A673 (cell line): ENCODE data around the gene LGALS14. TPM values are rescaled to one million over a fixed set of nuclear protein-coding genes. Genes with fewer than 3 reads are reported as not detected.

Source experiments
- BruUV-seq: library from RNA; stranded (reverse); fragments of 400-500 nt; replicated peaks from 2 replicates; lab custom pipeline; 2021; lab: Mats Ljungman, UMichigan
- CTCF ChIA-PET: fragments of 300-600 bp; sonication (Branson Sonifier 250); formaldehyde crosslinking; loops from one replicate; lab custom pipeline; 2022; ENCODE audit warnings: antibody characterized with exemption; lab: Charles Lee
- POLR2A ChIA-PET: fragments of 300-600 bp; sonication (Branson Sonifier 250); formaldehyde crosslinking; loops from one replicate; lab custom pipeline; 2022; ENCODE audit warnings: antibody characterized with exemption; ENCODE audit not compliant: low non-redundant PET; lab: Charles Lee
- DNase-seq: peaks from one replicate; pipeline ENCODE4 v3.0.0-alpha.2; 2015; ENCODE audit warnings: low spot score
- H3K27ac ChIP-seq: fragments of 200-600 bp; sonication (generic); 2 replicates; pipeline ENCODE4 v1.5.1; 2016; ENCODE audit warnings: mixed run types, low read depth, mild to moderate bottlenecking, mixed read lengths, antibody characterized with exemption, low read length; ENCODE audit not compliant: poor library complexity, severe bottlenecking
- H3K27me3 ChIP-seq: fragments of 200-600 bp; sonication (generic); replicated peaks from 2 replicates; pipeline ENCODE4 v1.6.1; 2017; ENCODE audit warnings: mixed run types, low read depth, mild to moderate bottlenecking, mixed read lengths, antibody characterized with exemption, low read length; ENCODE audit not compliant: insufficient read depth, poor library complexity
- H3K36me3 ChIP-seq: fragments of 200-600 bp; sonication (generic); 2 replicates; pipeline ENCODE4 v1.6.1; 2016; ENCODE audit warnings: mixed run types, mild to moderate bottlenecking, mixed read lengths, antibody characterized with exemption, low read length; ENCODE audit not compliant: insufficient read depth, poor library complexity, severe bottlenecking
- H3K4me1 ChIP-seq: fragments of 200-600 bp; sonication (generic); 2 replicates; pipeline ENCODE4 v1.6.1; 2017; ENCODE audit warnings: mixed run types, mild to moderate bottlenecking, mixed read lengths, antibody characterized with exemption, low read length; ENCODE audit not compliant: insufficient read depth, poor library complexity, severe bottlenecking
- H3K4me3 ChIP-seq: fragments of 200-600 bp; sonication (generic); 2 replicates; pipeline ENCODE4 v1.5.1; 2016; ENCODE audit warnings: low read depth, mixed run types, mild to moderate bottlenecking, mixed read lengths, low read length; ENCODE audit not compliant: poor library complexity, severe bottlenecking
- H3K9me3 ChIP-seq: fragments of 200-600 bp; sonication (generic); 2 replicates; pipeline ENCODE4 v1.6.1; 2016; ENCODE audit warnings: mixed run types, low read depth, mild to moderate bottlenecking, mixed read lengths, antibody characterized with exemption, low read length; ENCODE audit not compliant: poor library complexity, severe bottlenecking
- CTCF ChIP-seq: fragments of 300-800, 200-600 bp; sonication (generic); conservative IDR thresholded peaks from 2 replicates; pipeline ENCODE4 v1.5.1; 2017; ENCODE audit warnings: low read depth, mild to moderate bottlenecking, antibody characterized with exemption, low read length, moderate library complexity, mixed read lengths
- EZH2 ChIP-seq: fragments of 200-600 bp; sonication (generic); IDR thresholded peaks from 2 replicates; pipeline ENCODE4 v1.6.1; 2017; ENCODE audit warnings: borderline replicate concordance, low read depth, mild to moderate bottlenecking, mixed read lengths, antibody characterized with exemption, low read length; ENCODE audit not compliant: poor library complexity, severe bottlenecking
- intact Hi-C: fragments of 100-400 bp; cut with micrococcal nuclease; formaldehyde crosslinking; loops from one replicate; pipeline ENCODE4 v1.10.0; 2022; ENCODE audit not compliant: unreplicated experiment
- total RNA-seq: library from RNA; stranded (reverse); gene quantifications from 2 replicates; pipeline ENCODE4 v1.2.3, GENCODE V29; 2021

Gene LGALS14
- total RNA-seq, 1 experiment from 2014 or later: not detected

- Histone ChIP-seq H3K36me3 (no peaks in the 10 kb centered on the region), H3K4me3 (no peak within 1 kb of the TSS), H3K27me3 (peaks cover 48% of the 10 kb centered on the region), H3K4me1 (no peaks in the 10 kb centered on the region), H3K27ac (no peak within 1 kb of the TSS), H3K9me3 (no peaks in the 10 kb centered on the region)
- DNase-seq: no peak
- CTCF ChIA-PET: no interaction called here
- POLR2A ChIA-PET: no interaction called here
- BruUV-seq: no TSS peak
- TF ChIP-seq EZH2 (no peak), CTCF (no peak)
- intact Hi-C loops: no loop called here
Observed at GRCh38 chr19:39737891-39738290, 33.6 kb downstream of the LGALS14 start, which contains the start of gene CLC. TSS of gene CLC (minus strand) at chr19:39738029. CDS start at chr19:39737952, 77 bp downstream.

- CTCF ChIA-PET: no interaction called here
- H3K4me3 ChIP-seq: no peak overlapping the region
- TF ChIP-seq CTCF (no peak), EZH2 (no peak)
- BruUV-seq: no TSS peak
- H3K27me3 ChIP-seq: peaks cover 50% of the 10 kb centered on the region
- intact Hi-C loops: no loop called here
- POLR2A ChIA-PET: no interaction called here
- no peak for DNase-seq
- no peaks in the 10 kb centered on the region for H3K4me1 ChIP-seq
- H3K36me3 ChIP-seq: no peaks in the 10 kb centered on the region
- no peak overlapping the region for H3K27ac ChIP-seq
- H3K9me3 ChIP-seq: no peaks in the 10 kb centered on the region
Observed at GRCh38 chr19:39738814-39739213, 34.5 kb downstream of the LGALS14 start.

GRCh38 chr19:39740395-39740794, 36.1 kb downstream of the LGALS14 start:
- H3K27me3 ChIP-seq: peaks cover 59% of the 10 kb centered on the region
- no peak for TF ChIP-seq EZH2
- TF ChIP-seq CTCF: no peak
- H3K4me3 ChIP-seq: no peak overlapping the region
- H3K36me3 ChIP-seq: no peaks in the 10 kb centered on the region
- ChIA-PET CTCF (no interaction called here), POLR2A (no interaction called here)
- no peak overlapping the region for H3K27ac ChIP-seq
- no peak for DNase-seq
- no TSS peak for BruUV-seq
- no peaks in the 10 kb centered on the region for H3K9me3 ChIP-seq
- intact Hi-C loops: no loop called here
- no peaks in the 10 kb centered on the region for H3K4me1 ChIP-seq
